Effector memory CD4-positive, alpha-beta T cell (primary cell): ENCODE data around the gene GRID2IP.
"Not testable (repeated sequence)": the region's sequence is repeated elsewhere in the genome, so short reads cannot be mapped to it uniquely, and the experiment has no call there.

ENCODE experiments used
- DNase-seq, 3 donors: peaks; one replicate each; pipeline ENCODE4 v3.0.0-alpha.2; 2020
- H3K27ac ChIP-seq: 2 replicates; pipeline ENCODE4 v1.7.0; 2013; ENCODE audit warnings: mild to moderate bottlenecking, low read length, moderate library complexity; ENCODE audit not compliant: insufficient read depth, poor library complexity, severe bottlenecking
- H3K27me3 ChIP-seq: replicated peaks from 2 replicates; pipeline ENCODE4 v1.7.0; 2013; ENCODE audit warnings: mild to moderate bottlenecking, low read length; ENCODE audit not compliant: insufficient read depth, control insufficient read depth, poor library complexity, severe bottlenecking
- H3K36me3 ChIP-seq: 2 replicates; pipeline ENCODE4 v1.7.0; 2013; ENCODE audit warnings: mild to moderate bottlenecking, low read length, moderate library complexity; ENCODE audit not compliant: control insufficient read depth, insufficient read depth
- H3K4me1 ChIP-seq: 2 replicates; pipeline ENCODE4 v1.7.0; 2013; ENCODE audit warnings: low read length, mild to moderate bottlenecking; ENCODE audit not compliant: control insufficient read depth, insufficient read depth, poor library complexity, severe bottlenecking
- H3K4me3 ChIP-seq: 2 replicates; pipeline ENCODE4 v1.7.0; 2013; ENCODE audit warnings: low read length, low read depth, mild to moderate bottlenecking; ENCODE audit not compliant: insufficient read depth, poor library complexity, severe bottlenecking
- H3K9me3 ChIP-seq: 2 replicates; pipeline ENCODE4 v1.7.0; 2013; ENCODE audit warnings: mild to moderate bottlenecking, low read length, moderate library complexity; ENCODE audit not compliant: control insufficient read depth

Gene GRID2IP

DNA sequence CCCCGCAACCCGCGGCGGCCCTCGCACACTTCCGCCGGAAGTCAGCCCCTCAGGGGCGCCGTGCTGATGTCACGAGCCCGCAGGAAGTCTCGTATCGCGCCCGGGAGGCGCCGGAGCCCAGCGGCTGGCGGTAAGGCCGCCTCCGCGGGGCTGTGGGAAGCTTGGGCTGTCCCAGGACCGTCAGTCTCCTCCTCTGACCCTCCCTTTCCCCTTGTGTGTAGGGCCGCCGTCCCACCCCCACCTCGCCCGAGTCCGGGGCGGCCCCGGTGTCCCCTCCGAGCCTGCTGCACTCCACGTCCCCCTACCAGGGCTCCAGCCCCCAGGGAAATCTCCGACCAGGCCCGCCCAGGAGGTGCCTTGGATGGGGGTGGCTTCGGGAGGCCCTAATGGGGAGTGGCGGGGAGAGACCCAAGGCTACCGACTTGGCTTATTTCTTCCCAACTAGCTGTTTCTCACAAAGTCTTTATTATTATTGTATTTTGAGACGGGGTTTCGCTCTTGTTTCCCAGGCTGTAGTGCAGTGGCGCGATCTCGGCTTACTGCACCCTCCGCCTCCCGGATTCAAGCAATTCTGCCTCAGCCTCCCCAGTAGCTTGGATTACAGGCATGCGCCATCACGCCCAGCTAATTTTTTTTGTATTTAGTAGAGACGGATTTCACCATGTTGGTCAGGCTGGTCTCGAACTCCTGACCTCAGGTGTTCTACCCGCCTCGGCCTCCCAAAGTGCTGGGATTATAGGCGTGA, 26.3 kb upstream of the GRID2IP start, which contains the start of gene ZDHHC4:
Gene ZDHHC4, plus strand, starts transcription at position 86 of the 745 bp plus-strand sequence. CDS start 3,108 bp downstream, outside the sequence.
- H3K9me3 ChIP-seq: no peaks in the 10 kb centered on the region
- no peaks in the 10 kb centered on the region for H3K4me1 ChIP-seq
- H3K27me3 ChIP-seq: no peaks in the 10 kb centered on the region

DNA sequence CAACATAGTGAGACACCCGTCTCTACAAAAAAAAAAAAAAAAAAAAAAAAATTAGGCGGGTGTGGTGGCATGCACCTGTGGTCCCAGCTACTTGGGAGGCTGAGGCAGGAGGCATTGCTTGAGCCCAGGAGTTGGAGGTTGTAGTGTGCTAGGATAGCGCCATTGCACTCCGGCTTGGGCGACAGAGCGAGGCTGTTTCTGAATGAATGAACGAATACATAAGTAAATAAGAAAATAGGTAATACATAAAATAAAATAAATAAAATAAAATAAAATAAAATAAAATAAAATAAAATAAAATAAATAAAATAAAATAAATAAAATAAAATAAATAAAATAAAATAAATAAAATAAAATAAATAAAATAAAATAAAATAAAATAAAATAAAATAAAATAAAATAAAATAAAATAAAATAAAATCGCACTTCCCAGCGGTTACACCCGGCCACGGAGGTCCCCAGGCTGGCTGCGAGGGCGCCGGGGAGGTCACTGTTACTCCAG, 25.7 kb upstream of the GRID2IP start:
- not testable (repeated sequence) for H3K4me1 ChIP-seq, H3K27me3 ChIP-seq, H3K36me3 ChIP-seq, DNase-seq, H3K9me3 ChIP-seq
- Histone ChIP-seq H3K27ac (peak overlapping the region; percentile 94), H3K4me3 (peak overlapping the region; percentile 76)

More for the DNA sequence above, 26.3 kb upstream of the GRID2IP start, which contains the start of gene ZDHHC4:
- Histone ChIP-seq H3K36me3 (peaks cover 11% of the 10 kb centered on the region), H3K4me3 (peak within 1 kb of the TSS; percentile 76), H3K27ac (peak within 1 kb of the TSS; percentile 94)
- peak; percentile 70 to 77 (median 73) for DNase-seq

DNA sequence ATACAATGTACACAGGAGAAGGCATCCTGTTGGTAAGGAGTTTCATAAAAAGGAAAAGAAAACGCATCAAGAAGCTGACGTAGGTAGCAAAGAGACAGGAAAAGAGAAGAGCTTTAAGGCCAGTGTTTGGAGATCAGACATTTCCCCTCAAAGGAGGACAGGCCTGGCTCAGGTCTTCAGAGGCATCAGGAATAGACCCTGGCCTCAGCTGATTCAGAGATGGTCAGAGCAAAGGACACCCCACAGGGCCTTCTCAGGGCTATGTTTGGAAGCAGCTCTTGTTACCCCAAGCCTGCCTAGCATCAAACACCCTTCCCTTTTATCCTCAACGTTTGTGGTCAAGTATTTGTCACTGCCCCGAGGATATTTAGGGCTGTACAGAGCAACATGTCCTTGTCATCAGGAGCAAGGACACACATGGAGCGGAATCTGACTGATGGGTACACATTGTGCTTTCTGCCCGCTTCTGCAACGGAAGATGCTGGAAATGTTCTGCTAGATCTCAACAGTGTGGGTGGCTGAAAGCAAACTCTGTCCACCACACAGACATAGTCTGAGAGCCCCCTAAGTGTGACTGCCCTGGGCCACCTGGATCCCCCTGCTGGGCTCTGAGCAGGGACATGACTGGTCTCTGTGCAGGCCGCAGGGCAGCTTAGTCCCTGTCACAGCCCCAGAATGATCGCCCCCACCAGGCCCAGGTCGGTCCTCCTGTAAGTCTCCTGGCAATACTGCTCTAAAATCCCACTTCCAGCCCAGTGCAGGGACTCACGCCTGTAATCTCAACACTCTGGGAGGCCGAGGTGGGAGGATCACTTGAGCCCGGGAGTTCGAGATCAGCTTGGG, 25.0 kb upstream of the GRID2IP start:
- Histone ChIP-seq H3K4me3 (no peak overlapping the region), H3K9me3 (no peaks in the 10 kb centered on the region), H3K27me3 (no peaks in the 10 kb centered on the region), H3K36me3 (peaks cover 4% of the 10 kb centered on the region), H3K4me1 (no peaks in the 10 kb centered on the region), H3K27ac (no peak overlapping the region)
- no peak for DNase-seq

DNA sequence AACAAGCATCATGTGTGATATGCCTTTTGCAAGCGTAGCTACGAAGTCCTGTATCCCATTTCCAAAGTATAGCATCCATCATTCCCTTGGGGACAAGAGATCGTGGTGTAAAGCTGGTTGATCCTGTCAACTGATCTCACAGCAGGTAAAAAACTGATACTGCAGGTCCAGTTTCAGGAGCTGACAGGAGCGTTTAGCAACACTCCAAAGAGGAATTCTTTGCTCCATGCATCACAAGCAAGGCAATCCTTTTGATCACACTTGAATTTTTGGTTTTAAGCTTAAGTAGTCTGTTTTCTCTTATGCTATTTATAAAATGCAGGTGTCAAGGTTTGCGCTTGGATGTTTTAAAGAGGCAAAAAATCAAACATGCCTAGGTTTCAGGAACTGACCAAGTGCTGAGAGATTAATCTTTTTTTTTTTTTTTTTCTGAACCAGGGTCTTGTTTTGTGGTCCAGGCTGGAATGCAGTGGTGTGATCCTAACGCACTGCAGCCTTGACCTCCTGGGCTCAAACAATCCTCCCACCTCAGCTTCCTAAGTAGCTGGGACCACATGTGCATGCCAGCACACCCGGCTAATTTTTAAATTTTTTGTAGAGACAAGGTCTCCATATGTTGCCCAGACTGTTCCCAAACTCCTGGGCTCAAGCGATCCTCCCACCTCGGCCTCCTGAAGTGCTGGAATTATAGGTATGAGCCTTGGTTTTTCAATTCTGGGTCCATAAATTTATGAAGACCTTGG, 24.2 kb upstream of the GRID2IP start:
- Histone ChIP-seq H3K4me1 (no peaks in the 10 kb centered on the region), H3K27me3 (no peaks in the 10 kb centered on the region), H3K4me3 (no peak overlapping the region), H3K9me3 (no peaks in the 10 kb centered on the region), H3K36me3 (peaks cover 3% of the 10 kb centered on the region), H3K27ac (no peak overlapping the region)
- no peak for DNase-seq

DNA sequence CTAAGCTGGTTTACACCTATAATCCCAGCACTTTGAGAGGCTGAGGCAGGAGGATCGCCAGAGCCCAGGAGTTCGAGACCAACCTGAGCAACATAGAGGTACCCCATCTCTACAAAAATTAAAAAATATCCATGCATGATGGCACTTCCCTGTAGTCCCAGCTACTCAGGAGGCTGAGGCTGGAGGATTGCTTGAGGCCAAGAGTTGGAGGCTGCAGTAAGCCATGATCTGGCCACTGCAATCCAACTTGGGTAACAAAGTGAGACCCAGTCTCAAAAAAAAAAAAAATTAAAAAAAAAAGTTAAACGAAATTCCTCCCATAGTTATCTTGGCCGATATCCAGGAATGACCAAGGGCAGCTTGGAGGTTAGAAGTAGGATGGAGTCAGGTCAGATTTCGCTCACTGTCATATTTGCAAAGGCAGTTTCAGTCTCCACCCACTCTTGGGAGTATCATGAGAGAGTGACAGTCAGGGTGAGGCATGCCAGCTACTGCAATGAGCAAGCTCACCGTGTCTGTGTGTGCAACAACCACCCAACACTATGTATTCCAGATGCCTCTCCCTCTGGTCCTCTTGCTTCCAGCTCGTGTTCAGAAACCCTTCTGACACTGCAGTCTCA, 20.0 kb upstream of the GRID2IP start:
- H3K9me3 ChIP-seq: no peaks in the 10 kb centered on the region
- H3K4me3 ChIP-seq: no peak overlapping the region
- no peaks in the 10 kb centered on the region for H3K4me1 ChIP-seq
- no peak for DNase-seq
- no peak overlapping the region for H3K27ac ChIP-seq
- no peaks in the 10 kb centered on the region for H3K36me3 ChIP-seq
- H3K27me3 ChIP-seq: no peaks in the 10 kb centered on the region

DNA sequence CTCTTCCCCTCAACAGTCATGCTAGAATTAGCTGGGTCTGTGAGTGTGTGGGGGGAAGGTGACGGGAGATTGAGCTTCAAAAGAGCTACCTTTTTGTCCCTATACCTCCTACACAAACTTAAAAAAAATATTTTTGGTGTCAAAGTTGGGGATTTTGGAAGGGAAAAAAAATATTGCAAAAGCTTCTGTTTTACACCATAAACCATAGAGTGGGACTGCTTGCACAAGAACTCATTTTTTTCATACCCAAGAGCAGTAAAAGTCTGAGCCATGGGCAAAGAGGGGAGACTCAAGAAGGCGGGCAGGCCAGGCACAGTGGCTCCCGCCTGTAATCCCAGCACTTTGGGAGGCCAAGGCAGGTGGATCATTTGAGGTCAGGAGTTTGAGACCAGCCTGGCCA, 16.6 kb upstream of the GRID2IP start:
- H3K27me3 ChIP-seq: no peaks in the 10 kb centered on the region

DNA sequence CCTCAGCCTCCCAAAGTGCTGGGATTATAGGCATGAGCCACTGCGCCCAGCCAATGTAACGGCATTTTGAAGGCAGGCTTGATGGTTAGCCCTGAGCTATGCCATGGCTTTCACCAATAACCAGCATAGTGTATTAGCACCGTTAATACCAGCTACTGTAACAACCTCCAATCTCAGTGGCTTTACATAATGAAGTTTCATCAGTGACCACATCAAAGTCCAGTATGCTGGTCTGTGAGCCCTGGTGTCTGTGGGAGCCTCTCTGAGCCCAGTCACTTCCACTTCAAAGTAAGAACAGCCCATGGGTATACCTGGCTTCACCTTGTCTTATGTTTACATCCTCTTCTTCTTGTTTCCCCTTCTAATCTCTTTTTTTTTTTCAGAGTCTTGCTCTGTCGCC, 14.4 kb upstream of the GRID2IP start:
- Histone ChIP-seq H3K4me1 (no peaks in the 10 kb centered on the region), H3K27me3 (no peaks in the 10 kb centered on the region), H3K4me3 (no peak overlapping the region), H3K9me3 (no peaks in the 10 kb centered on the region), H3K27ac (no peak overlapping the region), H3K36me3 (no peaks in the 10 kb centered on the region)
- no peak for DNase-seq

More for the DNA sequence above, 16.6 kb upstream of the GRID2IP start:
- H3K4me1 ChIP-seq: no peaks in the 10 kb centered on the region
- H3K4me3 ChIP-seq: no peak overlapping the region
- no peak for DNase-seq
- no peaks in the 10 kb centered on the region for H3K9me3 ChIP-seq
- H3K27ac ChIP-seq: no peak overlapping the region
- H3K36me3 ChIP-seq: no peaks in the 10 kb centered on the region

DNA sequence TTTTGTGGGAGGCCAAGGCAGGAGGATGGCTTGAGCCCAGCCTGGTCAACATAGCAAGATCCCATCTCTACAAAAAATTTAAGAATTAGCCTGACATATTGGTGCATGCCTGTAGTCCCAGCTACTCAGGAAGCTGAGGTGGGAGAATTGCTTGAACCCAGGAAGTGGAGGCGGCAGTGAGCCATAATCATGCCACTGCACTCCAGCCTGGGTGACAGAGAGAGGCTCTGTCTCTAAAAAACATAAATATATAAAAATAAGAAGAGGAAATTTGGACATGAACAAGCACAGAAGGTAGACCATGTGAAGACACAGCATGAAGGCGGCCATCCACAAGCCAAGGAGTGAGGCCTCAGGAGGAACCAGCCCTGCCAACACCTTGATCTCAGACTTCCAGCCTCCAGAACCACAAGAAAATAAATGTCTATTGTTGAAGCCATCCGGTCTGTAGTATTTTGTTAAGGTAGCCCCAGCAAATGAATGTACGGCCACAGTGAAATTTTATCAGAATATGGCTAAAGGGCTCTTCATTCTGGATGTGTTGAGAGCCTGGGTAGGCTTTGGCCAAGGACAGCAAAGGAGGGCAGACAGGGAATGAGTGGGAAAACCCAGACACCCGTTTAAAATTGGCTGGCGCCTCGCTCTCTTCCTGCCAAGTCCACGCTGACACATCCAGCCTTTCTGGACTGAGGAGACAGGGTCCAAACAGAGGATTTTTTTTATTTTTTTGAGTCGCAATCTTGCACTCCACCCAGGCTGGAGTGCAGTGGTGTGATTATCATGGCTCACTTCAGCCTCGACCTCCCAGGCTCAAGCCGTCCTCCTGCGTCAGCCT, 12.9 kb upstream of the GRID2IP start:
- no peaks in the 10 kb centered on the region for H3K9me3 ChIP-seq
- no peak overlapping the region for H3K27ac ChIP-seq
- H3K27me3 ChIP-seq: no peaks in the 10 kb centered on the region
- no peak for DNase-seq
- no peak overlapping the region for H3K4me3 ChIP-seq
- no peaks in the 10 kb centered on the region for H3K4me1 ChIP-seq
- no peaks in the 10 kb centered on the region for H3K36me3 ChIP-seq

DNA sequence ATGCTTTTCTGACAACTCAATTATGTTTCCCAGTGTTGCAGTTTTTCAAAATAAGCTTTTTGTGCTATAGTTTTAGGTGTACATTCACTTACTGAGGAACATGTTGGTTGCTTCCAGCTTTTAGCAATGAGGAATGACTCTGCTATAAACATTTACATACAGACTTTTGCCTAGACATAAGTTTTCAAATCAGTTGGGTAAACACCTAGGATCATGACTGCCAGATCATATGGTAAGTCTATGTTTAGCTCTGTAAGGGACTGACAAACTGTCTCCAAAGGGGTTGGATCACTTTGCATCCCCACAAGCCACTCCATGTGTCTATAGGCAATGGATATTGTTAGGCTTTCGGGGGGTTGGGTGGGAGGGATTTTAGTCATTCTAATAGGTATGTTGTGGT, 10.8 kb upstream of the GRID2IP start:
- Histone ChIP-seq H3K4me3 (no peak overlapping the region), H3K36me3 (no peaks in the 10 kb centered on the region), H3K27ac (no peak overlapping the region), H3K4me1 (no peaks in the 10 kb centered on the region), H3K9me3 (no peaks in the 10 kb centered on the region), H3K27me3 (no peaks in the 10 kb centered on the region)
- no peak for DNase-seq
